ENCODE results near the gene RAD51B. TPM values are rescaled to one million over a fixed set of nuclear protein-coding genes. Genes with fewer than 3 reads are reported as not detected.

Gene RAD51B
- total and polyA plus RNA-seq, 9 donors: 21.6 to 70.1 (median 35.1) TPM

DNA sequence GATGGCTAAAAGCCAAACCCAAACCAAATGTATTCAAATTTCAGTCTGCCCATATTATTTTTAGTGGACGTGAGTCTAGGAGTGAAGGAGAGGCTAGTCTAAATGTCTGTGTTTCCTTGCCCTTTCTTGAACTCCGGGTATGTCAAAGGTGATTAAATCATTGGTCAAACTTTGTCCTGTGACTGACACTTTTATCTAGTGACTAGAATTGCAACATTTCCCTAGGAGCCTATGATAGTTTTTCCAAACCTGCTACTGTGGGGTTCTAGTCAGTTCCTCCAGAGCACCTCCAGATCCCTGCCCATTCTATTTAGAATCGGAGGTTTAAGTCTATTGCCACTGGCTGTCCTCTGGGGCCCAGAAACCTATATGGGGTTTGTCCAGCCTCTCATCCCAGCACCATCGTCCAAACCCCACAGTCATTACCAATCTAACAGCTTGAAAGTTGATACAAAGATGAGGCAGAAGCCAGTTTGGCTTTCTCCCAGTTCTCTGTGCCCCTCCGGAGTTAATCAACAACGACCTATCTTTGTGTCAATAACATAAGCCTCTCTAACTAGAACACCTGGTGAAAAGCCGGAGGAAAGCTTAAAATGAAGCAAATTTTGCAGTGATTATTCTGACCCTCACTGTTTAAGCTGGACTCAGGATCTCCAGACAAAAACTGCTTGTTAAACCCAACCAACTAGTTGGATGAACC is 666.6 kb downstream of the RAD51B start:
- Histone ChIP-seq H3K27ac (no peak overlapping the region), H3K36me3 (no peaks in the 10 kb centered on the region), H3K4me1 (ENCODE audit: insufficient read depth) (peaks cover 20% of the 10 kb centered on the region), H3K9me3 (no peaks in the 10 kb centered on the region), H3K4me3 (no peak overlapping the region), H3K27me3 (no peaks in the 10 kb centered on the region)
- no peak for DNase-seq
- TF ChIP-seq, protein P1, sequence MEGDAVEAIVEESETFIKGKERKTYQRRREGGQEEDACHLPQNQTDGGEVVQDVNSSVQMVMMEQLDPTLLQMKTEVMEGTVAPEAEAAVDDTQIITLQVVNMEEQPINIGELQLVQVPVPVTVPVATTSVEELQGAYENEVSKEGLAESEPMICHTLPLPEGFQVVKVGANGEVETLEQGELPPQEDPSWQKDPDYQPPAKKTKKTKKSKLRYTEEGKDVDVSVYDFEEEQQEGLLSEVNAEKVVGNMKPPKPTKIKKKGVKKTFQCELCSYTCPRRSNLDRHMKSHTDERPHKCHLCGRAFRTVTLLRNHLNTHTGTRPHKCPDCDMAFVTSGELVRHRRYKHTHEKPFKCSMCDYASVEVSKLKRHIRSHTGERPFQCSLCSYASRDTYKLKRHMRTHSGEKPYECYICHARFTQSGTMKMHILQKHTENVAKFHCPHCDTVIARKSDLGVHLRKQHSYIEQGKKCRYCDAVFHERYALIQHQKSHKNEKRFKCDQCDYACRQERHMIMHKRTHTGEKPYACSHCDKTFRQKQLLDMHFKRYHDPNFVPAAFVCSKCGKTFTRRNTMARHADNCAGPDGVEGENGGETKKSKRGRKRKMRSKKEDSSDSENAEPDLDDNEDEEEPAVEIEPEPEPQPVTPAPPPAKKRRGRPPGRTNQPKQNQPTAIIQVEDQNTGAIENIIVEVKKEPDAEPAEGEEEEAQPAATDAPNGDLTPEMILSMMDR (IDR thresholded peaks at IDR 0.05): no peak
- no peak for TF ChIP-seq POLR2A (IDR thresholded peaks at IDR 0.05)
- TF ChIP-seq EP300 (IDR thresholded peaks at IDR 0.05): no peak
- 77 to 83% (median 80%) methylated on average over 7 of the region's 7 CpGs for WGBS, 3 donors
- intact Hi-C loops (cut with DNase I): no loop called here

DNA sequence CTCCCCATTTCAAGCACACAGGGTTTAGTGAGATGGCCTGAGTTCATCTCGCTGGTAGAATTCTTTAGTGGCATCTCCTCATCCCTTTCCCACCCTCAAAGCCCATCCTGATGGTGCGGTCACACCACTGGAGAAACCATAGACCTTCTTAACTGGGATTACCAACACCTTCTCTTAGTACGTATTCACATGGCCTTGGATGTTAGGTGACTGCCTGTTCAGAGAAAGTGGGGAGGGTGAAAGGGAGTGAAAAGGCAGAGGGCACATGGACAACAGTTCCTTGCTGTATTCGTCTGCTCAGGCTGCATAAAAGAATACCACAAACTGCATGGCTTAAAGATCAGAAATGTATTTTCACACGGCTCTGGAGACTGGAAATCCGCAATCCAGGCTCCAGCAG is 667.2 kb downstream of the RAD51B start:
- intact Hi-C loops (cut with DNase I): no loop called here
- DNase-seq: no peak
- Histone ChIP-seq H3K4me3 (no peak overlapping the region), H3K27me3 (no peaks in the 10 kb centered on the region), H3K36me3 (no peaks in the 10 kb centered on the region), H3K9me3 (no peaks in the 10 kb centered on the region), H3K4me1 (ENCODE audit: insufficient read depth) (peaks cover 21% of the 10 kb centered on the region), H3K27ac (no peak overlapping the region)
- TF ChIP-seq, protein P1 (IDR thresholded peaks at IDR 0.05): no peak
- TF ChIP-seq POLR2A (IDR thresholded peaks at IDR 0.05) (no peak), EP300 (IDR thresholded peaks at IDR 0.05) (no peak)
- 90 to 98% (median 97%) methylated on average over 6 of the region's 6 CpGs for WGBS, 3 donors

DNA sequence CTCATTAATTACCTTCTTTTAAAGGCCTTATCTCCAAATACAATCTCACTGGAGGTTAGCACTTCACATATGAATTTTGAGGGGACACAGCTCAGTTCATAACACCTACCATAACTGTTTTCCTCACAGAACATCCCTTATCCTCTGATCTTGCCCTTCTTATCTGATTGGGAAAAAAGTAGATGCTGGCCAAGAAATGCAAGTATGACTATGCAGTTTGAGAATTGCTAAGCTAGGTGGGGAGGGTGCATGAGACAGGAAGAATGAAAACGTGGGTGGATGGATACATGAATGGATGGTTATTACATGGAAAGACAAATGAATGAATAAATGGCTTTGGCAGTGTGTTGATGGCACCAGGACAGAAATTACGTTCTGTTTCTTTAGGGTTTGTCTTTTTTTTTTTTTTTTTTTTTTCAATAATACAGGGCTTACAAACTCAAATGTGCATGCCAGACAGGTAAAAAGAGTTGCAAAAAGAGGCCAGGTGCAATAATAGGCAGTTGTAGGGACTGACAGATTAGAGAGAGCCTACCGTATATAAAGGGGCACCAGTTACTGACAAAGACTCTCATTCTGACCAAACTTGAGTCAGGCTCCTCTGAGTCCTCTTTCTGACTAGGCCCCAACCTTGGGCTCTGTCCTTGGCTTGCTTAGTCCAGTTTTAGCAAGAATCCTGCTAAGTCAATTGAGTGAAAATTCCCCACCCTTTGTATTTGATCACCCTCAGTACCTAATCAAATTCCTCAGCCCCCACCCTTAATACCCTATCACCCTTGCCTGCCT is 668.4 kb downstream of the RAD51B start:
- 85 to 94% (median 93%) methylated on average over 3 of the region's 3 CpGs for WGBS, 3 donors
- no peak for DNase-seq

DNA sequence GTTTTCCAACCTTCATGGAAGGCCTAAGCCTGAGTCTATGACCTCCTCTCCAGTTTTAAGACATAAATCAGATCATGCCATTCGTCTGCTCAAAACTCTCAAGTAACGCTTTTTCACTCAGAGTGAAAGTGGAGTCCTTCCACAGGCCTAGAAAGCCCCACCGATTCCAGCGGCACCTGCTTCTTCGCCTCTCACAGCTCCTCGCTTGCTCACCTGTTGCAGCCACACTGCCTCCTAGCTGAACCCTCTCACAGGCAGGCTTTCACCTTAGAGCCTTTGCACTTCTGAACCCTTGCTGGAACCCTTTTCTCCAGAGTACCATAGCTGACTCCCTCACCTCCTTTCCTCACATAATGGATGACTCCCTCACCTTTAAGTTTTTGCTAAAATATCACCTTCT is 672.2 kb downstream of the RAD51B start:
- no peak overlapping the region for H3K4me3 ChIP-seq
- no peak overlapping the region for H3K27ac ChIP-seq
- H3K4me1 ChIP-seq (ENCODE audit: insufficient read depth): peaks cover 7% of the 10 kb centered on the region
- no peak for DNase-seq
- TF ChIP-seq POLR2A (IDR thresholded peaks at IDR 0.05): no peak
- TF ChIP-seq, protein P1 (IDR thresholded peaks at IDR 0.05): no peak
- TF ChIP-seq EP300 (IDR thresholded peaks at IDR 0.05): no peak
- no peaks in the 10 kb centered on the region for H3K27me3 ChIP-seq
- 96 to 97% (median 96%) methylated on average over 6 of the region's 6 CpGs for WGBS, 3 donors
- H3K36me3 ChIP-seq: no peaks in the 10 kb centered on the region
- H3K9me3 ChIP-seq: no peaks in the 10 kb centered on the region
- intact Hi-C loops (cut with DNase I): no loop called here

More for the DNA sequence above, 668.4 kb downstream of the RAD51B start:
- Histone ChIP-seq H3K4me3 (no peak overlapping the region), H3K9me3 (no peaks in the 10 kb centered on the region), H3K4me1 (ENCODE audit: insufficient read depth) (peaks cover 16% of the 10 kb centered on the region), H3K36me3 (no peaks in the 10 kb centered on the region), H3K27ac (no peak overlapping the region), H3K27me3 (no peaks in the 10 kb centered on the region)
- intact Hi-C loops (cut with DNase I): no loop called here
- no peak for TF ChIP-seq EP300 (IDR thresholded peaks at IDR 0.05)
- TF ChIP-seq, protein P1 (IDR thresholded peaks at IDR 0.05): no peak
- no peak for TF ChIP-seq POLR2A (IDR thresholded peaks at IDR 0.05)

Measured in ovary (tissue), 9 donors.